HepG2 (cell line): Measurements from ENCODE around the gene RCC1. TPM values are rescaled to one million over a fixed set of nuclear protein-coding genes. Genes with fewer than 3 reads are reported as not detected.

Source experiments
- BORCS8-MEF2B ChIP-seq: sonication (generic); formaldehyde crosslinking; IDR thresholded peaks from 2 replicates; pipeline ENCODE4 v1.8.0; 2022; ENCODE audit warnings: mild to moderate bottlenecking, missing genetic modification reagents
- CBFB ChIP-seq: sonication (generic); formaldehyde crosslinking; IDR thresholded peaks from 2 replicates; pipeline ENCODE4 v1.4.0; 2020; ENCODE audit warnings: missing genetic modification reagents
- CC2D1A ChIP-seq: sonication (generic); formaldehyde crosslinking; IDR thresholded peaks from 2 replicates; pipeline ENCODE4 v1.8.1; 2023; ENCODE audit warnings: mild to moderate bottlenecking, missing genetic modification reagents
- CCAR2 ChIP-seq: fragments of 200-400 bp; formaldehyde crosslinking; optimal IDR thresholded peaks from 2 replicates; pipeline ENCODE3; 2018; ENCODE audit warnings: low read depth, mild to moderate bottlenecking, low read length, moderate library complexity
- CEBPG ChIP-seq: IDR thresholded peaks from 2 replicates; pipeline ENCODE4 v1.6.1; 2016
- ELF1 ChIP-seq: sonication (generic); formaldehyde crosslinking; IDR thresholded peaks from 2 replicates; pipeline ENCODE4 v1.4.0; 2020; ENCODE audit warnings: missing genetic modification reagents
- ETV5 ChIP-seq: IDR thresholded peaks from 2 replicates; pipeline ENCODE4 v1.6.1; 2018; ENCODE audit warnings: missing biosample characterization, missing genetic modification reagents, inconsistent platforms, borderline replicate concordance
- EZH2 ChIP-seq: conservative IDR thresholded peaks from 2 replicates; pipeline ENCODE4 v1.6.1; 2012; ENCODE audit warnings: mild to moderate bottlenecking, low read depth, low read length, moderate library complexity
- GZF1 ChIP-seq: sonication (generic); formaldehyde crosslinking; IDR thresholded peaks from 2 replicates; pipeline ENCODE4 v1.5.1; 2020; ENCODE audit warnings: mild to moderate bottlenecking, missing genetic modification reagents
- HCFC1 ChIP-seq: fragments of 150-350 bp; IDR thresholded peaks from 2 replicates; pipeline ENCODE4 v1.6.1; 2014; ENCODE audit warnings: low read depth, low read length
- HNF1B ChIP-seq: sonication (generic); formaldehyde crosslinking; IDR thresholded peaks from 2 replicates; pipeline ENCODE4 v1.5.1; 2020; ENCODE audit warnings: mild to moderate bottlenecking, moderate library complexity, missing genetic modification reagents
- HNF4G ChIP-seq, 2 experiments: sonication (generic) in 1 of 2; formaldehyde crosslinking in 1 of 2; IDR thresholded peaks; 2 replicates each; pipeline versions ENCODE4 v1.4.0 to v1.6.1; 2011 to 2020; ENCODE audit warnings: borderline replicate concordance in 2 of 2, low read depth in 2 of 2, mild to moderate bottlenecking in 2 of 2, low read length in 1 of 2, missing genetic modification reagents in 1 of 2, moderate library complexity in 1 of 2
- HNRNPUL1 ChIP-seq: fragments of 200-400 bp; formaldehyde crosslinking; IDR thresholded peaks from 2 replicates; pipeline ENCODE4 v1.6.1; 2017; ENCODE audit warnings: low read depth, mild to moderate bottlenecking, low read length, moderate library complexity
- HOXA3 ChIP-seq: sonication (generic); formaldehyde crosslinking; IDR thresholded peaks from 2 replicates; pipeline ENCODE4 v1.5.0; 2020; ENCODE audit warnings: missing genetic modification reagents
- LBX2 ChIP-seq: sonication (generic); formaldehyde crosslinking; IDR thresholded peaks from 2 replicates; pipeline ENCODE4 v1.5.0; 2020; ENCODE audit warnings: missing genetic modification reagents, mild to moderate bottlenecking, borderline replicate concordance
- MXI1 ChIP-seq: IDR thresholded peaks from 3 replicates; pipeline ENCODE4 v1.6.1; 2012; ENCODE audit warnings: low read depth, low read length, inconsistent platforms, borderline replicate concordance
- NFYC ChIP-seq: IDR thresholded peaks from 2 replicates; pipeline ENCODE4 v1.6.1; 2016; ENCODE audit warnings: missing genetic modification reagents, missing compliant biosample characterization
- NONO ChIP-seq, 2 experiments: fragments of 450-650 bp in 1 of 2; sonication (generic) in 1 of 2; formaldehyde crosslinking in 1 of 2; IDR thresholded peaks in 1 of 2; conservative IDR thresholded peaks in 1 of 2; 2 replicates each; pipeline versions ENCODE4 v1.6.1 to v1.8.0; 2017 to 2022; ENCODE audit warnings: mild to moderate bottlenecking in 1 of 2, missing genetic modification reagents in 1 of 2, moderate library complexity in 1 of 2
- NR2F6 ChIP-seq, 2 experiments: IDR thresholded peaks; 2 replicates each; pipeline ENCODE4 v1.6.1; 2016; ENCODE audit warnings: antibody characterized with exemption in 1 of 2, mild to moderate bottlenecking in 1 of 2
- ONECUT2 ChIP-seq: sonication (generic); formaldehyde crosslinking; IDR thresholded peaks from 2 replicates; pipeline ENCODE4 v1.4.0; 2020; ENCODE audit warnings: missing genetic modification reagents
- POLR2A ChIP-seq, 2 experiments: IDR thresholded peaks; 2 replicates each; pipeline ENCODE4 v1.6.1; 2011; ENCODE audit warnings: low read depth in 2 of 2, low read length in 2 of 2, mild to moderate bottlenecking in 1 of 2, moderate library complexity in 1 of 2; ENCODE audit not compliant: insufficient read depth in 1 of 2
- TBX3 ChIP-seq: fragments of 450-650 bp; IDR thresholded peaks from 2 replicates; pipeline ENCODE4 v1.6.1; 2017; ENCODE audit warnings: antibody characterized with exemption, mild to moderate bottlenecking, inconsistent platforms, borderline replicate concordance
- TMF1 ChIP-seq: sonication (generic); formaldehyde crosslinking; IDR thresholded peaks from 2 replicates; pipeline ENCODE4 v1.8.1; 2022; ENCODE audit warnings: low read depth, missing genetic modification reagents
- ZMAT3 ChIP-seq: sonication (generic); formaldehyde crosslinking; conservative IDR thresholded peaks from 2 replicates; pipeline ENCODE4 v1.7.0; 2021; ENCODE audit warnings: missing genetic modification reagents
- ZMYM4 ChIP-seq: sonication (generic); formaldehyde crosslinking; IDR thresholded peaks from 2 replicates; pipeline ENCODE4 v1.8.1; 2023; ENCODE audit warnings: mild to moderate bottlenecking, missing genetic modification reagents
- ZNF12 ChIP-seq: sonication (generic); formaldehyde crosslinking; IDR thresholded peaks from 2 replicates; pipeline ENCODE4 v1.5.0; 2020; ENCODE audit warnings: missing genetic modification reagents
- ZNF230 ChIP-seq: sonication (generic); formaldehyde crosslinking; IDR thresholded peaks from 2 replicates; pipeline ENCODE4 v1.4.0; 2020; ENCODE audit warnings: mild to moderate bottlenecking, missing genetic modification reagents
- ZNF530 ChIP-seq: sonication (generic); formaldehyde crosslinking; IDR thresholded peaks from 2 replicates; pipeline ENCODE4 v1.5.0; 2020; ENCODE audit warnings: low read depth, mild to moderate bottlenecking, missing genetic modification reagents
- ZNF567 ChIP-seq: sonication (generic); formaldehyde crosslinking; IDR thresholded peaks from 2 replicates; pipeline ENCODE4 v1.8.1; 2023; ENCODE audit warnings: mild to moderate bottlenecking, missing genetic modification reagents, borderline replicate concordance
- ZNF709 ChIP-seq: sonication (generic); formaldehyde crosslinking; IDR thresholded peaks from 2 replicates; pipeline ENCODE4 v1.5.0; 2020; ENCODE audit warnings: mild to moderate bottlenecking, missing genetic modification reagents
- polyA plus RNA-seq, 8 experiments: library from polyadenylated mRNA; depleted of rRNA in 3 of 8; stranded (reverse) in 7 of 8; unstranded in 1 of 8; fragments of >200 nt; fragmentation: Illumina TruSeq in 4 of 8; extraction: Trizol in 4 of 8; gene quantifications; 2 replicates each; pipeline versions ENCODE4 v1.2.1 to v1.2.3, GENCODE V29; 2011 to 2016; ENCODE audit warnings: low read depth in 4 of 8, missing spikeins in 1 of 8, mixed read lengths in 1 of 8; ENCODE audit not compliant: insufficient read depth in 1 of 8
- total RNA-seq, 5 experiments: library from RNA; depleted of rRNA; stranded (reverse); fragments of >200 nt; fragmentation: Illumina TruSeq; extraction: Trizol; gene quantifications; 2 replicates each; pipeline ENCODE4 v1.2.3, GENCODE V29; 2016; ENCODE audit warnings: low read depth in 1 of 5

Gene RCC1
- total and polyA plus RNA-seq, 2 of the 13 experiments (the other 11 are each of a cell fraction or from before 2014, with no cell fraction given), result 47.2 to 80.8 TPM

DNA sequence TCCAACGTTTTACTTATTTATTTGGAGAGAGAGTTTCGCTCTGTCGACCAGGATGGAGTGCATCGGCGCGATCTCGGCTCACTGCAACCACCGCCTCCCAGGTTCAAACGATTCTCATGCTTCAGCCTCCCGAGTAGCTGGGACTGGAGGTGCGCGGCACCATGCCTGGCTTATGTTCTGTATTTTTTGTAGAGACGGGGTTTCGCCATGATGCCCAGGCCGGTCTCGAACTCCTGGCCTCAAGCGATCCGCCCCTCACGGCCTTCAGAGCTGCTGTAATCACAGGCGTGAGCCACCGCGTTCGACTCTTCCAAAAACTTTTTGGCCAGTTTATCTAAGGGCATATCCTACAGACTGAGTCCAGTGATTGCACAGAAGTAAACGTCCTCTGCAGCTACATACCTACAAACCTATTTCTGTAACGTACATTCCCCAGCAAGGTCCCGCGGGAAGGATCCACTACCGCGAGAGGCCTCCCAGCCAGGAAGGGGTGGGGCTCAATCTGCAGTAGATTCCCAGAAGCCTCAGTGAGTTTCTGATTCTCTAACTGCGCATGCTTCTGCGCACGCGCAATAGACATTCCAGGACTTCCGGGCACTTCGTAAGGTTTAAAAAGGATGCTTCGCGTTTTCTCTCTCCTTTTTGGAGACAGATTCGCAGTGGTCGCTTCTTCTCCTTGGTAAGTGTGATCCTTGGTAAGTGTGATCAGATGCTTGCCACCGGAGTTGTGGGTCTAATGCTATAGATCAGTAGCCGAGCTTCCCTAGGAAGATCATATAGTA, at the start of gene RCC1 (continued):
- TF ChIP-seq HNF4G (IDR thresholded peaks at IDR 0.05; ENCODE audit: borderline replicate concordance, low read depth, low read length) (peak; percentile 16; the same call in 1 of the 2 replicates), HNF4G (CRISPR knock-in tag; IDR thresholded peaks at IDR 0.05; ENCODE audit: borderline replicate concordance, low read depth) (no peak), CEBPG (0 out of 2 replicates have a peak, but pooled peaks have one; percentile 12), ZNF12 (CRISPR knock-in tag) (0 out of 2 replicates have a peak, but pooled peaks have one; percentile 32), GZF1 (CRISPR knock-in tag) (no peak), BORCS8-MEF2B (CRISPR knock-in tag) (peak; percentile 35; the same call in 1 of the 2 replicates), HCFC1 (peak; percentile 55; the same call in 1 of the 2 replicates), ZNF567 (CRISPR knock-in tag) (no peak), ETV5 (CRISPR knock-in tag) (no peak; the same call in 1 of the 2 replicates), HNF1B (CRISPR knock-in tag) (0 out of 2 replicates have a peak, but pooled peaks have one; percentile 64), ELF1 (CRISPR knock-in tag) (peak; percentile 96), MXI1 (peak; percentile 84; the same call in 2 of the 3 replicates), ZNF530 (CRISPR knock-in tag) (no peak), LBX2 (CRISPR knock-in tag) (peak; percentile 12; the same call in 1 of the 2 replicates), NR2F6 (IDR thresholded peaks at IDR 0.05) (no peak), NR2F6 (CRISPR knock-in tag; IDR thresholded peaks at IDR 0.05) (peak; percentile 17; the same call in 1 of the 2 replicates), NONO (IDR thresholded peaks at IDR 0.05) (no peak), NONO (CRISPR knock-in tag; conservative IDR thresholded peaks at IDR 0.05) (0 out of 2 replicates have a peak, but pooled peaks have one; percentile 34), ZMYM4 (CRISPR knock-in tag) (peak; percentile 84), ZNF709 (CRISPR knock-in tag) (peak; percentile 53; the same call in 1 of the 2 replicates), ZNF230 (CRISPR knock-in tag) (no peak), HNRNPUL1 (no peak), CCAR2 (no peak), CC2D1A (CRISPR knock-in tag) (no peak), ZMAT3 (CRISPR knock-in tag) (no peak), TMF1 (no peak), TBX3 (no peak), NFYC (CRISPR knock-in tag) (no peak; the same call in 1 of the 2 replicates), ONECUT2 (CRISPR knock-in tag) (no peak), EZH2 (no peak), HOXA3 (CRISPR knock-in tag) (peak; percentile 57; the same call in 1 of the 2 replicates), POLR2A (IDR thresholded peaks at IDR 0.05; ENCODE audit: insufficient read depth in 1 of 2, low read depth in 2 of 2, low read length in 2 of 2) (peak; percentile 98 to 100), CBFB (CRISPR knock-in tag) (peak; percentile 53; the same call in 1 of the 2 replicates)
